Measurements from ENCODE around the gene HRK.

- TF ChIP-seq CTCF (IDR thresholded peaks at IDR 0.05), result no peak
- no peak for TF ChIP-seq EP300 (IDR thresholded peaks at IDR 0.05)
- TF ChIP-seq POLR2A (IDR thresholded peaks at IDR 0.05), result no peak
These were observed 34.1 kb upstream of the HRK start for GRCh38 chr12:116915326-116915725.
